NT2/D1 (cell line): ENCODE data around the gene SNAPC5.

Experiments used
- YY1 ChIP-seq: IDR thresholded peaks from 2 replicates; pipeline ENCODE4 v1.6.1; 2011; ENCODE audit not compliant: insufficient read length, insufficient read depth
- ZNF274 ChIP-seq: IDR thresholded peaks from 2 replicates; pipeline ENCODE4 v1.6.1; 2011; ENCODE audit warnings: mild to moderate bottlenecking, low read depth, low read length

DNA sequence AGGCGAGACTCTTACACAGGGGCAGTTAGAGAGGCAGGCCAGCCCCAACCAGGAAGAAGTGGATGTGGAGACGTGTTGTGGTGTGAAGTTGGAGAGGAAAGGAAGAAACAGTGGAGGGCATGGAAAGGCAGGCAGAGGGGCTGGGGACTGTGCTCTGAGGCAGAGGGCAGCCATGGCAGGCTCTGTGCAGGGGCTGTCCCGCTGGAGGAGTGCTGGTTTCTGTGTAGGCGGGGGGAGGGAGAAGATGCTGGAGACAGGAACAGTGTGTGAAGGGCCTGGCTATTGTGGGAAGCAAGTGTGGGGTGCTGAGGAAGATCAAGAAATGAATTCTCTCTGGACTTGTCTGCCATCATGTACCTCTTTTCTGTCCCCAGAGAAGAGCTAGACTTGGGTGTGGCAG lies 21.0 kb downstream of the SNAPC5 start:
- TF ChIP-seq ZNF274: no peak
- no peak for TF ChIP-seq YY1
